MM.1S (cell line): ENCODE data around the gene SLC12A7.

Experiments used
- EZH2 ChIP-seq: fragments of 300-600 bp; sonication (generic); optimal IDR thresholded peaks from 2 replicates; pipeline ENCODE3; 2017; ENCODE audit warnings: low read depth, mild to moderate bottlenecking, antibody characterized with exemption, low read length, mixed read lengths
- TF ChIP-seq, protein P1 (sequence below): fragments of 300-600 bp; sonication (generic); IDR thresholded peaks from 2 replicates; pipeline ENCODE4 v1.5.1; 2016; ENCODE audit warnings: antibody characterized with exemption, low read length, mixed read lengths

DNA sequence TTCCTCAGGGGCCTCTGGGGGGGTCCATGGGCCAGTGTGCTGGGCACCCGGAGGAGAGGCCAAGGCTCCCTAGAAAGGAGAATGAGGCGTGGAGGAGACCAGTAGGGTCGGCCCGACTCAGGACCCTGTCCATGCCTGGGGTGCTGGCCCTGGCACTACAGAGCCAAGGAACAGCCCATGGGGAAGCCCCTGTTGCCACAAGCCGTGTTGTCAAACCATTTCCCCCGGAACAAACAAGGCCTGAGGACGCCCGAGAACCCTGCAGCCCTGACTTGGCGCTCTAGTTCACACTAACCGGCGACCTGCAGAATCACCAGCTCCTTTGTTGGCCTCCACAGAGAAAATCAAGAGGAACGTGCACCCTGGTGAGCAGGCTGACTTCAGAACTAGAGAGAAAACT, 41.6 kb upstream of the SLC12A7 start:
- TF ChIP-seq, protein P1, sequence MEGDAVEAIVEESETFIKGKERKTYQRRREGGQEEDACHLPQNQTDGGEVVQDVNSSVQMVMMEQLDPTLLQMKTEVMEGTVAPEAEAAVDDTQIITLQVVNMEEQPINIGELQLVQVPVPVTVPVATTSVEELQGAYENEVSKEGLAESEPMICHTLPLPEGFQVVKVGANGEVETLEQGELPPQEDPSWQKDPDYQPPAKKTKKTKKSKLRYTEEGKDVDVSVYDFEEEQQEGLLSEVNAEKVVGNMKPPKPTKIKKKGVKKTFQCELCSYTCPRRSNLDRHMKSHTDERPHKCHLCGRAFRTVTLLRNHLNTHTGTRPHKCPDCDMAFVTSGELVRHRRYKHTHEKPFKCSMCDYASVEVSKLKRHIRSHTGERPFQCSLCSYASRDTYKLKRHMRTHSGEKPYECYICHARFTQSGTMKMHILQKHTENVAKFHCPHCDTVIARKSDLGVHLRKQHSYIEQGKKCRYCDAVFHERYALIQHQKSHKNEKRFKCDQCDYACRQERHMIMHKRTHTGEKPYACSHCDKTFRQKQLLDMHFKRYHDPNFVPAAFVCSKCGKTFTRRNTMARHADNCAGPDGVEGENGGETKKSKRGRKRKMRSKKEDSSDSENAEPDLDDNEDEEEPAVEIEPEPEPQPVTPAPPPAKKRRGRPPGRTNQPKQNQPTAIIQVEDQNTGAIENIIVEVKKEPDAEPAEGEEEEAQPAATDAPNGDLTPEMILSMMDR: no peak
- no peak for TF ChIP-seq EZH2
